ENCODE data around the gene C1orf35.

DNA sequence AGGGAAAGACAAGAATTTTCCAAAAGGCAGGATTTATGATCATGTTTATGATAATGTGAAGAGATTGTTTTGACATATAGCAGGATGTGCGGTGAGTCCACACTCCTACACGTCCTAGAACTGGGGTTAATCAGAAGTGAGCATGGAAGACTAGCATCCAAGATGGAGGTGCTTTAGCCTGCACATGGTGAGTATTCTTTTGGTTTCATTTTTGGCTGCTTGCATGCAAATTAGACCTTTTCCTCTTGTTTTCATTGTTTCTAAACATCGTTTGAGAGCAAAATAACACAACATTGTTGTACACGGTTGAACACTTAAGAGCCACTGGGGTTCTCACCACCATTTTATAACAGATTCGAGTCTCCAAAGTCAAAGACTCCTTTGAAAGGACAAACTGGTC is 22.1 kb upstream of the C1orf35 start:
- TF ChIP-seq, protein P1, sequence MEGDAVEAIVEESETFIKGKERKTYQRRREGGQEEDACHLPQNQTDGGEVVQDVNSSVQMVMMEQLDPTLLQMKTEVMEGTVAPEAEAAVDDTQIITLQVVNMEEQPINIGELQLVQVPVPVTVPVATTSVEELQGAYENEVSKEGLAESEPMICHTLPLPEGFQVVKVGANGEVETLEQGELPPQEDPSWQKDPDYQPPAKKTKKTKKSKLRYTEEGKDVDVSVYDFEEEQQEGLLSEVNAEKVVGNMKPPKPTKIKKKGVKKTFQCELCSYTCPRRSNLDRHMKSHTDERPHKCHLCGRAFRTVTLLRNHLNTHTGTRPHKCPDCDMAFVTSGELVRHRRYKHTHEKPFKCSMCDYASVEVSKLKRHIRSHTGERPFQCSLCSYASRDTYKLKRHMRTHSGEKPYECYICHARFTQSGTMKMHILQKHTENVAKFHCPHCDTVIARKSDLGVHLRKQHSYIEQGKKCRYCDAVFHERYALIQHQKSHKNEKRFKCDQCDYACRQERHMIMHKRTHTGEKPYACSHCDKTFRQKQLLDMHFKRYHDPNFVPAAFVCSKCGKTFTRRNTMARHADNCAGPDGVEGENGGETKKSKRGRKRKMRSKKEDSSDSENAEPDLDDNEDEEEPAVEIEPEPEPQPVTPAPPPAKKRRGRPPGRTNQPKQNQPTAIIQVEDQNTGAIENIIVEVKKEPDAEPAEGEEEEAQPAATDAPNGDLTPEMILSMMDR (IDR thresholded peaks at IDR 0.05; ENCODE audit: low read depth, low read length), result no peak
- TF ChIP-seq POLR2A (IDR thresholded peaks at IDR 0.05; ENCODE audit: extremely low read depth, insufficient read length) (no peak), MYC (IDR thresholded peaks at IDR 0.05; ENCODE audit: low read depth, low read length) (no peak)
- TF ChIP-seq, protein P2, sequence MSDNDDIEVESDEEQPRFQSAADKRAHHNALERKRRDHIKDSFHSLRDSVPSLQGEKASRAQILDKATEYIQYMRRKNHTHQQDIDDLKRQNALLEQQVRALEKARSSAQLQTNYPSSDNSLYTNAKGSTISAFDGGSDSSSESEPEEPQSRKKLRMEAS (IDR thresholded peaks at IDR 0.05; ENCODE audit: low read depth, low read length), result no peak

Measured in NB4 (cell line).